Osteoblast (primary cell): ENCODE measurements around the gene OLFM1. TPM values are rescaled to one million over a fixed set of nuclear protein-coding genes. Genes with fewer than 3 reads are reported as not detected.

Source experiments
- DNase-seq: peaks from one replicate; pipeline ENCODE4 v3.0.0; 2011; ENCODE audit warnings: low spot score, mixed read lengths; ENCODE audit not compliant: insufficient read length; ENCODE audit errors: missing footprints
- H2AFZ ChIP-seq: 2 replicates; pipeline ENCODE4 v1.6.0; 2011; ENCODE audit warnings: mild to moderate bottlenecking, low read length
- H3K27ac ChIP-seq: 2 replicates; pipeline ENCODE4 v1.5.1; 2011; ENCODE audit warnings: mild to moderate bottlenecking, low read depth, low read length, moderate library complexity
- H3K27me3 ChIP-seq: 2 replicates; pipeline ENCODE4 v1.6.0; 2012; ENCODE audit warnings: mild to moderate bottlenecking, control low read depth, inconsistent platforms, low read length, moderate library complexity; ENCODE audit not compliant: insufficient read depth
- H3K36me3 ChIP-seq: 2 replicates; pipeline ENCODE4 v1.5.1; 2011; ENCODE audit warnings: mild to moderate bottlenecking, low read length, control low read depth, moderate library complexity; ENCODE audit not compliant: insufficient read depth
- H3K4me1 ChIP-seq: 2 replicates; pipeline ENCODE4 v1.5.1; 2011; ENCODE audit warnings: mild to moderate bottlenecking, low read length, control low read depth, moderate library complexity; ENCODE audit not compliant: insufficient read depth
- H3K4me2 ChIP-seq: 2 replicates; pipeline ENCODE4 v1.6.0; 2011; ENCODE audit warnings: mild to moderate bottlenecking, low read length; ENCODE audit not compliant: insufficient read depth
- H3K4me3 ChIP-seq: fragments of 200-600 bp; sonication (generic); 3 replicates; pipeline ENCODE4 v1.5.1; 2012; ENCODE audit warnings: mild to moderate bottlenecking, low read length, inconsistent platforms; ENCODE audit not compliant: insufficient read depth
- H3K79me2 ChIP-seq: 2 replicates; pipeline ENCODE4 v1.6.0; 2012; ENCODE audit warnings: mild to moderate bottlenecking, low read length, control low read depth, inconsistent platforms; ENCODE audit not compliant: insufficient read depth
- H3K9me3 ChIP-seq: 2 replicates; pipeline ENCODE4 v1.5.1; 2011; ENCODE audit warnings: low read depth, low read length, control low read depth
- H4K20me1 ChIP-seq: 2 replicates; pipeline ENCODE4 v1.6.0; 2012; ENCODE audit warnings: mild to moderate bottlenecking, low read length, control low read depth; ENCODE audit not compliant: insufficient read depth
- CTCF ChIP-seq: IDR thresholded peaks from 2 replicates; pipeline ENCODE4 v1.5.1; 2011; ENCODE audit warnings: mild to moderate bottlenecking, low read depth, low read length, moderate library complexity; ENCODE audit errors: extremely low read depth
- total RNA-seq: library from RNA; depleted of rRNA; stranded (reverse); fragments of >200 nt; gene quantifications from 2 replicates; pipeline ENCODE4 v1.2.3, GENCODE V29; 2012

The OLFM1 gene
- total RNA-seq, 1 donor, result under 0.01 TPM

DNA sequence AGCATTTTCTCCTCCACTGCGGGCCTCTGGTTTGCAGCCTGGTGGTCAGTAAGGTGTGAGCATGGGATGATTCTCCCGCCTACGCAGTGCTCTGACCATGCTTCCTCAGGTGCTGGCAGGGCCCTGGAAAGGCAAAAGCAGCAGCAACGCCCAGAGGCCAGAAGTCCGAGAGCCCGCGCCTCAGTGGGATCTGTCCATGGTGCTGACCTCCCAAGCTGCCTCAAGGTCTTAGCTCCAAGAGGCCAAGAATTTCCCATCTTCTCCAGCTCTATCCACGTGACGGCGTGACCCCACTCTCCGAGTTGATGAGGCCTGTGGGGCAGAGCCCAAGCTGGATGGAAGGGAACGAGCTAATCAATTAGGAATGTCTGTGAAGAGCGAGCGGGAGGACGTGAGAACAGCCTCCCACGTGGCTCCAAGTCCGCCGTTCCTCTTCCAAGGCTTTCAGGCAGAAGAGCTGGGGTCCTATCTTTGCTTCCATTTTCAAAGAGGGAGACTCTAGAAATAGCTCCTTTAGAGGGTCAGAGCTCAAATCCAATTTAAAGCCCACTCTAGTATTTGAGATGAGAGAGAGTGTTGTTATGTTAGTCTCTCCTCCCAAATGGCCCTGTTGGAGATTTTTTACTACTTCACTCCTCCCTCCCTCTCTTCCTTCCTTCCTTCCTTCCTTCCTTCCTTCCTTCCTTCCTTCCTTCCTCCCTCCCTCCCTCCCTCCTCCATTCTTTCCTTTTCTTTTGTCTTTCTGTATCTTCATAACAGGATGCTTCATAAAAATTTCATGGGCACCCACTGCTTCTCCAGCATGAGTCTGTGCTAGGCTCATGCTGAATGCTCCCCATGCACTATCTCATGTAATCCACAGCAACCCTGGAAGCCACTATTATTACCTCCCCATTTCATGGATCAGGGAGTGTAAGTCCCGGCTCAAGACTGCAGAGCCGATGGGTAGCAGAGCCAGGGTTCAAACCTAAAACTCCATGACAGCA lies 69.3 kb downstream of the OLFM1 start:
- Histone ChIP-seq H3K4me3 (no peak overlapping the region), H3K4me1 (no peaks in the 10 kb centered on the region), H4K20me1 (no peaks in the 10 kb centered on the region), H3K79me2 (no peaks in the 10 kb centered on the region), H3K9me3 (no peaks in the 10 kb centered on the region), H3K4me2 (no peak overlapping the region), H3K27ac (no peak overlapping the region), H2AFZ (no peak overlapping the region), H3K36me3 (no peaks in the 10 kb centered on the region), H3K27me3 (no peaks in the 10 kb centered on the region)
- DNase-seq, result peak; percentile 89
- no peak for TF ChIP-seq CTCF

- Histone ChIP-seq H2AFZ (no peak overlapping the region), H3K79me2 (no peaks in the 10 kb centered on the region), H3K4me3 (no peak overlapping the region), H4K20me1 (no peaks in the 10 kb centered on the region), H3K27me3 (no peaks in the 10 kb centered on the region), H3K4me1 (no peaks in the 10 kb centered on the region), H3K36me3 (no peaks in the 10 kb centered on the region), H3K9me3 (no peaks in the 10 kb centered on the region), H3K4me2 (no peak overlapping the region), H3K27ac (no peak overlapping the region)
- peak; percentile 39 for DNase-seq
- no peak for TF ChIP-seq CTCF
These were observed 70.5 kb downstream of the OLFM1 start for GRCh38 chr9:135157856-135158563.

- no peaks in the 10 kb centered on the region for H3K4me1 ChIP-seq
- TF ChIP-seq CTCF, result no peak
- no peaks in the 10 kb centered on the region for H3K9me3 ChIP-seq
- H3K36me3 ChIP-seq, result no peaks in the 10 kb centered on the region
- no peaks in the 10 kb centered on the region for H3K79me2 ChIP-seq
- no peak overlapping the region for H3K27ac ChIP-seq
- no peaks in the 10 kb centered on the region for H4K20me1 ChIP-seq
- no peak overlapping the region for H3K4me3 ChIP-seq
- H3K4me2 ChIP-seq, result no peak overlapping the region
- H2AFZ ChIP-seq, result no peak overlapping the region
- DNase-seq, result peak; percentile 46
- no peaks in the 10 kb centered on the region for H3K27me3 ChIP-seq
These were observed 71.1 kb downstream of the OLFM1 start for GRCh38 chr9:135158564-135158937.

DNA sequence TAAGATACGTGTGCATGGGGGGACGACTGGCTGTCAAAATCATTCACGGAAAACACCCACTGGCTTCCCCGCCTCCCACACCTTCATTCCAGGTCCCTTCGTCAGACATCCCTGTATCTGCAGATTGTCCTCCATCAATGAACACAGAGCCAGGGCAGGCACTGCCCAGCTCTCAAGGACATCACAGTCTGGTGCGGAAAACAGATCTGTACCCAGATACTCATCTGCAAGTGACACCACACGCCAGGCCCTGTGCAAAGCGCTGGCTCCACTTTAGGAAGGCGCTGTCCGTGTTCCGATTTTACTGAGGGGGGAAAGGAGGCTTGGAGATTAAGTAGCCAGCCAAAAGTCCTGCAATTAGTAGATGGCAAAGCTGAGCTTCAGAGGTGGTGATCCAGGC lies 72.3 kb downstream of the OLFM1 start:
- TF ChIP-seq CTCF, result no peak
- no peak overlapping the region for H3K4me2 ChIP-seq
- no peaks in the 10 kb centered on the region for H3K4me1 ChIP-seq
- H4K20me1 ChIP-seq, result no peaks in the 10 kb centered on the region
- H3K4me3 ChIP-seq, result no peak overlapping the region
- H2AFZ ChIP-seq, result no peak overlapping the region
- no peaks in the 10 kb centered on the region for H3K36me3 ChIP-seq
- no peaks in the 10 kb centered on the region for H3K27me3 ChIP-seq
- DNase-seq, result peak; percentile 60
- no peaks in the 10 kb centered on the region for H3K79me2 ChIP-seq
- H3K9me3 ChIP-seq, result no peaks in the 10 kb centered on the region
- no peak overlapping the region for H3K27ac ChIP-seq
